Measurements from ENCODE around the gene TCP11.

TCP11 gene

GRCh38 chr6:35152067-35152707 lies 11.0 kb upstream of the TCP11 start:
- Mint-ChIP-seq H3K4me1 (no peaks in the 10 kb centered on the region), H3K9me3 (no peaks in the 10 kb centered on the region), H3K27ac (ENCODE audit: low read depth) (no peak overlapping the region), H3K4me3 (no peak overlapping the region), H3K27me3 (peaks cover 7% of the 10 kb centered on the region), H3K36me3 (ENCODE audit: insufficient read depth) (no peaks in the 10 kb centered on the region)
- ATAC-seq (replicated peaks; ENCODE audit: extremely low read depth, poor library complexity, severe bottlenecking), result no peak
- no peak for DNase-seq (ENCODE audit: low spot score in 2 of 2)

GRCh38 chr6:35151466-35151865 lies 10.3 kb upstream of the TCP11 start:
- DNase-seq (ENCODE audit: low spot score in 2 of 2) (no peak), ATAC-seq (replicated peaks; ENCODE audit: extremely low read depth, poor library complexity, severe bottlenecking) (no peak)
- Mint-ChIP-seq H3K4me1 (no peaks in the 10 kb centered on the region), H3K4me3 (no peak overlapping the region), H3K36me3 (ENCODE audit: insufficient read depth) (no peaks in the 10 kb centered on the region), H3K27me3 (peaks cover 7% of the 10 kb centered on the region), H3K27ac (ENCODE audit: low read depth) (no peak overlapping the region), H3K9me3 (no peaks in the 10 kb centered on the region)

- H3K4me3 Mint-ChIP-seq, result no peak overlapping the region
- no peaks in the 10 kb centered on the region for H3K9me3 Mint-ChIP-seq
- H3K27ac Mint-ChIP-seq (ENCODE audit: low read depth), result no peak overlapping the region
- no peaks in the 10 kb centered on the region for H3K36me3 Mint-ChIP-seq (ENCODE audit: insufficient read depth)
- DNase-seq (ENCODE audit: low spot score in 2 of 2) (no peak), ATAC-seq (replicated peaks; ENCODE audit: extremely low read depth, poor library complexity, severe bottlenecking) (no peak)
- H3K4me1 Mint-ChIP-seq, result no peaks in the 10 kb centered on the region
- peaks cover 7% of the 10 kb centered on the region for H3K27me3 Mint-ChIP-seq
These were observed 8.9 kb upstream of the TCP11 start for GRCh38 chr6:35149891-35150566.

- no peaks in the 10 kb centered on the region for H3K36me3 Mint-ChIP-seq (ENCODE audit: insufficient read depth)
- no peak for DNase-seq (ENCODE audit: low spot score in 2 of 2)
- no peak overlapping the region for H3K4me3 Mint-ChIP-seq
- H3K4me1 Mint-ChIP-seq, result no peaks in the 10 kb centered on the region
- H3K9me3 Mint-ChIP-seq, result no peaks in the 10 kb centered on the region
- no peak for ATAC-seq (replicated peaks; ENCODE audit: extremely low read depth, poor library complexity, severe bottlenecking)
- no peak overlapping the region for H3K27ac Mint-ChIP-seq (ENCODE audit: low read depth)
- peaks cover 7% of the 10 kb centered on the region for H3K27me3 Mint-ChIP-seq
These were observed 7.1 kb upstream of the TCP11 start for GRCh38 chr6:35148167-35148741.

- no peak for ATAC-seq (replicated peaks; ENCODE audit: extremely low read depth, poor library complexity, severe bottlenecking)
- no peak for DNase-seq (ENCODE audit: low spot score in 2 of 2)
- Mint-ChIP-seq H3K36me3 (ENCODE audit: insufficient read depth) (no peaks in the 10 kb centered on the region), H3K27ac (ENCODE audit: low read depth) (no peak overlapping the region), H3K27me3 (peaks cover 7% of the 10 kb centered on the region), H3K4me3 (no peak overlapping the region), H3K9me3 (no peaks in the 10 kb centered on the region), H3K4me1 (no peaks in the 10 kb centered on the region)
These were observed 6.3 kb upstream of the TCP11 start for GRCh38 chr6:35147486-35147885.

- H3K27ac Mint-ChIP-seq (ENCODE audit: low read depth), result no peak overlapping the region
- no peaks in the 10 kb centered on the region for H3K4me1 Mint-ChIP-seq
- no peaks in the 10 kb centered on the region for H3K9me3 Mint-ChIP-seq
- ATAC-seq (replicated peaks; ENCODE audit: extremely low read depth, poor library complexity, severe bottlenecking), result no peak
- no peak overlapping the region for H3K4me3 Mint-ChIP-seq
- no peaks in the 10 kb centered on the region for H3K36me3 Mint-ChIP-seq (ENCODE audit: insufficient read depth)
- DNase-seq (ENCODE audit: low spot score in 2 of 2), result no peak
- H3K27me3 Mint-ChIP-seq, result peaks cover 7% of the 10 kb centered on the region
These were observed 5.9 kb upstream of the TCP11 start for GRCh38 chr6:35147026-35147425.

- DNase-seq (ENCODE audit: low spot score in 2 of 2) (no peak), ATAC-seq (replicated peaks; ENCODE audit: extremely low read depth, poor library complexity, severe bottlenecking) (no peak)
- H3K27ac Mint-ChIP-seq (ENCODE audit: low read depth), result no peak overlapping the region
- no peaks in the 10 kb centered on the region for H3K36me3 Mint-ChIP-seq (ENCODE audit: insufficient read depth)
- H3K9me3 Mint-ChIP-seq, result no peaks in the 10 kb centered on the region
- peaks cover 7% of the 10 kb centered on the region for H3K27me3 Mint-ChIP-seq
- H3K4me1 Mint-ChIP-seq, result no peaks in the 10 kb centered on the region
- H3K4me3 Mint-ChIP-seq, result no peak overlapping the region
These were observed 5.3 kb upstream of the TCP11 start for GRCh38 chr6:35146453-35146852.

- H3K9me3 Mint-ChIP-seq, result no peaks in the 10 kb centered on the region
- peaks cover 8% of the 10 kb centered on the region for H3K27me3 Mint-ChIP-seq
- peaks cover 2% of the 10 kb centered on the region for H3K4me1 Mint-ChIP-seq
- no peak overlapping the region for H3K4me3 Mint-ChIP-seq
- no peak for ATAC-seq (replicated peaks; ENCODE audit: extremely low read depth, poor library complexity, severe bottlenecking)
- DNase-seq (ENCODE audit: low spot score in 2 of 2), result no peak
- no peak overlapping the region for H3K27ac Mint-ChIP-seq (ENCODE audit: low read depth)
- H3K36me3 Mint-ChIP-seq (ENCODE audit: insufficient read depth), result no peaks in the 10 kb centered on the region
These were observed 4.6 kb upstream of the TCP11 start for GRCh38 chr6:35145757-35146156.

- H3K27ac Mint-ChIP-seq (ENCODE audit: low read depth), result no peak overlapping the region
- H3K27me3 Mint-ChIP-seq, result peaks cover 30% of the 10 kb centered on the region
- no peak for DNase-seq (ENCODE audit: low spot score in 2 of 2)
- no peaks in the 10 kb centered on the region for H3K36me3 Mint-ChIP-seq (ENCODE audit: insufficient read depth)
- H3K4me1 Mint-ChIP-seq, result peaks cover 12% of the 10 kb centered on the region
- no peak for ATAC-seq (replicated peaks; ENCODE audit: extremely low read depth, poor library complexity, severe bottlenecking)
- H3K4me3 Mint-ChIP-seq, result no peak overlapping the region
- no peaks in the 10 kb centered on the region for H3K9me3 Mint-ChIP-seq
These were observed 1.7 kb upstream of the TCP11 start for GRCh38 chr6:35142588-35143569.

GRCh38 chr6:35140639-35141006 lies 516 bp downstream of the TCP11 start:
- Mint-ChIP-seq H3K4me1 (peaks cover 12% of the 10 kb centered on the region), H3K27ac (ENCODE audit: low read depth) (peak overlapping the region; percentile 76), H3K9me3 (no peaks in the 10 kb centered on the region), H3K36me3 (ENCODE audit: insufficient read depth) (no peaks in the 10 kb centered on the region), H3K27me3 (peaks cover 32% of the 10 kb centered on the region), H3K4me3 (peak overlapping the region; percentile 67)
- DNase-seq (ENCODE audit: low spot score in 2 of 2) (no peak), ATAC-seq (replicated peaks; ENCODE audit: extremely low read depth, poor library complexity, severe bottlenecking) (no peak)

GRCh38 chr6:35139924-35140638 lies 1.1 kb downstream of the TCP11 start:
- Mint-ChIP-seq H3K27me3 (peaks cover 32% of the 10 kb centered on the region), H3K4me1 (peaks cover 12% of the 10 kb centered on the region), H3K36me3 (ENCODE audit: insufficient read depth) (no peaks in the 10 kb centered on the region), H3K9me3 (no peaks in the 10 kb centered on the region), H3K27ac (ENCODE audit: low read depth) (peak overlapping the region; percentile 76), H3K4me3 (peak overlapping the region; percentile 67)
- no peak for DNase-seq (ENCODE audit: low spot score in 2 of 2)
- no peak for ATAC-seq (replicated peaks; ENCODE audit: extremely low read depth, poor library complexity, severe bottlenecking)

GRCh38 chr6:35139470-35139869 lies 1.7 kb downstream of the TCP11 start:
- DNase-seq (ENCODE audit: low spot score in 2 of 2), result no peak
- no peak for ATAC-seq (replicated peaks; ENCODE audit: extremely low read depth, poor library complexity, severe bottlenecking)
- H3K4me1 Mint-ChIP-seq, result peaks cover 12% of the 10 kb centered on the region
- no peak overlapping the region for H3K27ac Mint-ChIP-seq (ENCODE audit: low read depth)
- H3K4me3 Mint-ChIP-seq, result no peak overlapping the region
- H3K9me3 Mint-ChIP-seq, result no peaks in the 10 kb centered on the region
- peaks cover 32% of the 10 kb centered on the region for H3K27me3 Mint-ChIP-seq
- no peaks in the 10 kb centered on the region for H3K36me3 Mint-ChIP-seq (ENCODE audit: insufficient read depth)
